ENCODE measurements around the gene ARX. TPM values are rescaled to one million over a fixed set of nuclear protein-coding genes. Genes with fewer than 3 reads are reported as not detected.

The ARX gene
- total RNA-seq, 1 experiment from 2014 or later: 0.24 TPM

DNA sequence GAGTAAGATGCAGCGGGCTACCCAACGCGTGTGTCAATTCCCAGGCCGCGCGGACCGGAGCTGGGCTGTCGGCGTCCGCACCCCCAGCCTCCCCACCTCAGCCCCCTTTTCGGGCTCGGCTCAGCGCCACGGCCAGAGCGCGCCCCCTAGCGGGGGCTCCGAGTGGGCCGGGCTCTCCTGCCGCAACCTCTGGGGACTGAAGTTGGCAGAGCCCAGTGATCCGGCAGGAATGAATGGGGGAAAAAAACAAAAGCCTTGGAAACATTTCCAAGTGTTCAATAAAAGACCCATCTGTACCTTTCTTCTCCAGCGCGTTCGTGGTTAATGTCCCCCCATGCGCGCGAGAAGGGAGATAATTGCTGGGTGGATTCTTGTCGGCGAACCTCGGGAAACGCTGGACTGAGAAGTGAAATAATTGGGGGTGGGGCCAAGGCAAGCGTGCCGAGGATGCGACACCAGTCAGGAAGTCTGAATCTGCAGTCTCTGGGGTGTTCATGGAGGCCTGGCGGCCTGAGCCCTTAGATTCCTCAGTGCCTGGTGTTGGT is 5.2 kb upstream of the ARX start:
- H4K5ac ChIP-seq (ENCODE audit: insufficient read length, low read depth, low read length): no peak overlapping the region

More for the DNA sequence above, 5.2 kb upstream of the ARX start:
- H3K18ac ChIP-seq (ENCODE audit: insufficient read length, low read depth, low read length): no peak overlapping the region
- no peak overlapping the region for H2BK5ac ChIP-seq (ENCODE audit: insufficient read length, low read length)
- Mint-ChIP-seq H3K9me3 (peaks cover 0 to 5% of the 10 kb centered on the region in 2 experiments; a peak in 2 of 5 replicates), H3K27me3 (ENCODE audit: low read depth) (peaks cover 99% of the 10 kb centered on the region), H3K4me1 (peaks cover 66 to 82% of the 10 kb centered on the region in 2 experiments), H3K27ac (no peak overlapping the region), H3K36me3 (ENCODE audit: insufficient read depth in 1 of 3, low read depth in 3 of 3) (no peaks in the 10 kb centered on the region), H3K4me3 (peak overlapping the region; percentile 58 to 70)
- H3K56ac ChIP-seq (ENCODE audit: insufficient read length, low read depth, low read length): no peak overlapping the region
- TF ChIP-seq, protein P1, sequence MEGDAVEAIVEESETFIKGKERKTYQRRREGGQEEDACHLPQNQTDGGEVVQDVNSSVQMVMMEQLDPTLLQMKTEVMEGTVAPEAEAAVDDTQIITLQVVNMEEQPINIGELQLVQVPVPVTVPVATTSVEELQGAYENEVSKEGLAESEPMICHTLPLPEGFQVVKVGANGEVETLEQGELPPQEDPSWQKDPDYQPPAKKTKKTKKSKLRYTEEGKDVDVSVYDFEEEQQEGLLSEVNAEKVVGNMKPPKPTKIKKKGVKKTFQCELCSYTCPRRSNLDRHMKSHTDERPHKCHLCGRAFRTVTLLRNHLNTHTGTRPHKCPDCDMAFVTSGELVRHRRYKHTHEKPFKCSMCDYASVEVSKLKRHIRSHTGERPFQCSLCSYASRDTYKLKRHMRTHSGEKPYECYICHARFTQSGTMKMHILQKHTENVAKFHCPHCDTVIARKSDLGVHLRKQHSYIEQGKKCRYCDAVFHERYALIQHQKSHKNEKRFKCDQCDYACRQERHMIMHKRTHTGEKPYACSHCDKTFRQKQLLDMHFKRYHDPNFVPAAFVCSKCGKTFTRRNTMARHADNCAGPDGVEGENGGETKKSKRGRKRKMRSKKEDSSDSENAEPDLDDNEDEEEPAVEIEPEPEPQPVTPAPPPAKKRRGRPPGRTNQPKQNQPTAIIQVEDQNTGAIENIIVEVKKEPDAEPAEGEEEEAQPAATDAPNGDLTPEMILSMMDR (conservative IDR thresholded peaks at IDR 0.05): peak; percentile 100
- peak overlapping the region; percentile 63 for H3K4me2 ChIP-seq (ENCODE audit: insufficient read depth, insufficient read length, low read length)
- no peak overlapping the region for H3T11ph ChIP-seq (ENCODE audit: low read length)
- WGBS (ENCODE audit: extremely low coverage, insufficient read length, low lambda C conversion rate): no CpG with 5 or more reads among the region's 35 CpGs
- no peaks in the 10 kb centered on the region for H4K20me1 ChIP-seq (ENCODE audit: control insufficient read depth, insufficient read depth, insufficient read length)
- no peaks in the 10 kb centered on the region for H3K79me2 ChIP-seq (ENCODE audit: insufficient read depth, low read length)
- no peak overlapping the region for H2BK12ac ChIP-seq (ENCODE audit: insufficient read length, low read depth, low read length)
- H3K27me3 ChIP-seq (ENCODE audit: insufficient read depth, low read length): peaks cover 66% of the 10 kb centered on the region
- H3K23me2 ChIP-seq (ENCODE audit: insufficient read length, low read depth, low read length, poor library complexity, severe bottlenecking): peaks cover 23% of the 10 kb centered on the region
- no peak overlapping the region for H2BK20ac ChIP-seq (ENCODE audit: low read depth, low read length, poor library complexity, severe bottlenecking)
- H4K91ac ChIP-seq (ENCODE audit: insufficient read length, low read depth, low read length): no peak overlapping the region
- no peak overlapping the region for H3K14ac ChIP-seq (ENCODE audit: insufficient read depth, low read length)
- H3K4me1 ChIP-seq (ENCODE audit: insufficient read depth, low read length): peaks cover 2% of the 10 kb centered on the region; the same call in 1 of the 2 replicates
- no peak overlapping the region for H2BK120ac ChIP-seq (ENCODE audit: low read depth, low read length, poor library complexity, severe bottlenecking)
- H3K9ac ChIP-seq (ENCODE audit: extremely low read depth, insufficient read length, low read length): no peak overlapping the region
- no peak overlapping the region for H4K8ac ChIP-seq (replicated peaks; ENCODE audit: insufficient read length, low read depth, low read length)
- no peak overlapping the region for H3K4ac ChIP-seq (ENCODE audit: low read depth, low read length)
- peak; percentile 83 for DNase-seq
- H2AFZ ChIP-seq (ENCODE audit: low read length): no peak overlapping the region
- H3K23ac ChIP-seq (ENCODE audit: insufficient read length, low read depth, low read length): no peak overlapping the region
- no peak overlapping the region for H3K27ac ChIP-seq (ENCODE audit: insufficient read length, low read depth, low read length)
- no peaks in the 10 kb centered on the region for H3K9me3 ChIP-seq (ENCODE audit: control insufficient read depth, low read depth, low read length)
- no peak overlapping the region for H2BK15ac ChIP-seq (ENCODE audit: low read depth, low read length)
- H3K79me1 ChIP-seq (ENCODE audit: insufficient read depth, low read depth, low read length, poor library complexity, severe bottlenecking): no peaks in the 10 kb centered on the region
- H2AK5ac ChIP-seq (ENCODE audit: insufficient read length, low read length): no peak overlapping the region
